GM12875 (cell line): ENCODE data around the gene DENND5A.
"Not testable (repeated sequence)": the region's sequence is repeated elsewhere in the genome, so short reads cannot be mapped to it uniquely, and the experiment has no call there.

Experiments
- H3K4me3 ChIP-seq: one replicate; pipeline ENCODE4 v1.5.1; 2011; ENCODE audit warnings: low read depth, low read length, control low read depth
- TF ChIP-seq, protein P1 (sequence below): IDR thresholded peaks from 2 replicates; pipeline ENCODE4 v1.5.1; 2011; ENCODE audit warnings: low read depth, mild to moderate bottlenecking, control low read depth, inconsistent platforms, low read length, moderate library complexity, borderline replicate concordance; ENCODE audit not compliant: insufficient read depth

The DENND5A gene

GRCh38 chr11:9109858-9110731, 155.1 kb downstream of the DENND5A start:
- H3K4me3 ChIP-seq: no peak overlapping the region
- TF ChIP-seq, protein P1, sequence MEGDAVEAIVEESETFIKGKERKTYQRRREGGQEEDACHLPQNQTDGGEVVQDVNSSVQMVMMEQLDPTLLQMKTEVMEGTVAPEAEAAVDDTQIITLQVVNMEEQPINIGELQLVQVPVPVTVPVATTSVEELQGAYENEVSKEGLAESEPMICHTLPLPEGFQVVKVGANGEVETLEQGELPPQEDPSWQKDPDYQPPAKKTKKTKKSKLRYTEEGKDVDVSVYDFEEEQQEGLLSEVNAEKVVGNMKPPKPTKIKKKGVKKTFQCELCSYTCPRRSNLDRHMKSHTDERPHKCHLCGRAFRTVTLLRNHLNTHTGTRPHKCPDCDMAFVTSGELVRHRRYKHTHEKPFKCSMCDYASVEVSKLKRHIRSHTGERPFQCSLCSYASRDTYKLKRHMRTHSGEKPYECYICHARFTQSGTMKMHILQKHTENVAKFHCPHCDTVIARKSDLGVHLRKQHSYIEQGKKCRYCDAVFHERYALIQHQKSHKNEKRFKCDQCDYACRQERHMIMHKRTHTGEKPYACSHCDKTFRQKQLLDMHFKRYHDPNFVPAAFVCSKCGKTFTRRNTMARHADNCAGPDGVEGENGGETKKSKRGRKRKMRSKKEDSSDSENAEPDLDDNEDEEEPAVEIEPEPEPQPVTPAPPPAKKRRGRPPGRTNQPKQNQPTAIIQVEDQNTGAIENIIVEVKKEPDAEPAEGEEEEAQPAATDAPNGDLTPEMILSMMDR: no peak

DNA sequence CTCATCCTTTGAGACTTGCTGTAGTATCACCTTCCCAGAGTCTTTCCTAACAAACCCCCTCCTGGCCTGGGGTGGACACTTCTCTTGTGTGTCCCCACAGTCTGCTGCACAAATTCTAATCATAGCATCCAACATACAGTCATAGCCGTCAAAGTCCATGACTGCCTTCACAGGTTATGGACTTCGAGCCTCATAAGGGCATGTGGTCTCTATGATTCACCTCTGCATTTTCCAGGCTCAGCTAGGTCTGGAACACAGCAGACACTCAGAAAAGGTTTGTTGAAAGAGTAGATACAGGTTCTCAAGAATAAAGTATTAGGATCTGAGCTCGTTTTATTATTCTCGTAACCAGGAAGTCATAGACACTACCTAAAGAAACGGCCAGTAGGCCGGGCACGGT, 160.6 kb downstream of the DENND5A start:
- H3K4me3 ChIP-seq: no peak overlapping the region
- TF ChIP-seq, protein P1: no peak

DNA sequence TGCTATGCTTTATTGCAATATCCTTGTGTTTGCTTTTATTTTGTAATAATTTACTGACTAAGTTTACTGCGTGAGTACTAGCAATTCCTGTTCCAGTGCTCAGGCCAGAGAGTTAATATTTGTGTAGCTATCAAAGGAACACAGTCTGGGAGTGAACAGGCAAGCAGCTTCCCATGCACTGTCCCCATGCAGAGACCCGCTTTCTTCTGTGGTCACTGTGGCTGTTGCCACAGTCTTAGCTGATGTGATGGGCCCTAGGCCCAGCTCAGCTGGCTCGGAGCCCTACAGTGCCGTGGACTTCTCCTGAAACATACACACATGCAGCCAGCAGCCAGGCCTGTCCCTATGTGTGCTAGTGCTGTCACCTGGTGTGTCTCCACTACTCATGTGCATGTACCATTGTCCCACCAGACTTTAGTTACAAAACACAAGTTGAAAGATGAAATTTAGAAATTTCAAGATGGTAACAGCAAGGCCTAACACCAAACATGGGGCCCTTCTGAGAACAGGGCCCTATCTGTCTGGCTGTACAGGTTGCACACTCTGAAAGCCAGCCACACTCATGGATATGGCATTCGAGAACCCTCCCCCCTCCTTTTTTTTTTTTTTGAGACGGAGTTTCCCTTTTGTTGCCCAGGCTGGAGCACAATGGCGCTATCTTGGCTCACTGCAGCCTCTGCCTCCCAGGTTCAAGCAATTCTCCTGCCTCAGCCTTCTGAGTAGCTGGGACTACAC, 161.4 kb downstream of the DENND5A start:
- no peak overlapping the region for H3K4me3 ChIP-seq
- TF ChIP-seq, protein P1: no peak

DNA sequence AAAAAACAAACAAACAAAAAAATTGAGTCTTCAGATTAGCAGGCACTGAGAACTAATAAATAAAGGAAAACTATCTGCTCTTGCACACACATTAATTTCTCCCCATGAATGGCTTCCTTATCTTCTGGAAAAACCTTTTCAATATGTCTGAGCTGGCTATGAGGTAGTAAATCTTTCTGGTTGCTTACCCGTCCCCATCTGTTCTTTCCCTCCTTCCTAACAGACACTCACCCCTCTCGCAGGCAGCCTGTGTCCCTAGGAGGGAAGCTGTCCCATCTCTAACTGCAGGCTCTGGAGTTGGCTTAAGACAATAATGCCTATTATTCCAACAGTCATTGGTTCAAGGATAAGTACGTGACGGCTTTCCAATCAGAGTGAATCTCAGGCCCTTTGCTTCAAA, 165.5 kb downstream of the DENND5A start:
- H3K4me3 ChIP-seq: no peak overlapping the region
- TF ChIP-seq, protein P1: no peak

GRCh38 chr11:9098455-9098854, 166.7 kb downstream of the DENND5A start:
- not testable (repeated sequence) for H3K4me3 ChIP-seq

GRCh38 chr11:9097186-9097943, 167.8 kb downstream of the DENND5A start:
- H3K4me3 ChIP-seq: not testable (repeated sequence)

DNA sequence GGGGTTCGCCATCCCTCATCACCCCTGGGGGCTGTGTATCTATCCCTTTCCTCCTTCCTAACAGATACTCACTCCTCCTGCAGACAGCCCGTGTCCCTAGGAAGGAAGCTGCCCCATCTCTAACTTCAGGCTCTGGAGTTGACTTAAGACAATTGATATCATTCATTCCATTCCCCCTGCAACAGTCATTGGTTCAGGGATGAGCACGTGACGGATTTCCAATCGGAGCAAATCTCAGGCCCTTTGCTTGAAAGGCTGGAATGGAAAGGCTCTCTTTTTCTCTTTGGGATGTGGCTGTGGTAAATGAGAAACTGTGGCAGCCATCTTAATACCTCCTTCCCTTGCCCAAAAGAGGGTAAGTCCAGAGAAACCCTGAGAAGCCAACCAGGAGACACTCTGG, 168.7 kb downstream of the DENND5A start:
- H3K4me3 ChIP-seq: no peak overlapping the region
- TF ChIP-seq, protein P1: no peak
